Body of pancreas (tissue), 4 donors: ENCODE results near the gene CHRNA5.

Experiments used
- CTCF ChIP-seq, 7 experiments: fragments of 450-650 bp in 4 of 7; fragments of 200-600 bp in 3 of 7; sonication (generic) in 3 of 7; IDR thresholded peaks; one replicate each; pipeline ENCODE4 v1.5.1; 2016 to 2019; ENCODE audit warnings: antibody characterized with exemption in 7 of 7
- POLR2A ChIP-seq, 3 donors: fragments of 450-650 bp; IDR thresholded peaks; one replicate each; pipeline ENCODE4 v1.6.1; 2016; ENCODE audit warnings: antibody characterized with exemption in 3 of 3, mild to moderate bottlenecking in 2 of 3

- TF ChIP-seq CTCF (IDR thresholded peaks at IDR 0.05) (no peak), POLR2A (IDR thresholded peaks at IDR 0.05) (no peak)
Measured at GRCh38 chr15:78570710-78571109, 5.4 kb downstream of the CHRNA5 start.
